A549 (cell line): ENCODE results near the gene PLD6. TPM values are rescaled to one million over a fixed set of nuclear protein-coding genes. Genes with fewer than 3 reads are reported as not detected.

ENCODE experiments used
- ATAC-seq, 2 experiments: fragments of 200-7000 bp in 1 of 2; fragments of >200 bp in 1 of 2; cut with Nextera tagmentation in 1 of 2; cut with Tn5 transposase in 1 of 2; 3 replicates each; pipeline versions ENCODE4 v1.8.0 to v1.9.1; 2018 to 2020; ENCODE audit warnings: mild to moderate bottlenecking in 1 of 2, moderate library complexity in 1 of 2
- CTCF ChIA-PET: fragments of 300-600 bp; sonication (Branson Sonifier 250); formaldehyde crosslinking; extraction: SDS; loops from one replicate; lab custom pipeline; 2021; ENCODE audit warnings: antibody characterized with exemption, inconsistent platforms; lab: Yijun Ruan, JAX
- POLR2A ChIA-PET: fragments of 350-600 bp; formaldehyde crosslinking; extraction: SDS; loops from one replicate; lab custom pipeline; 2021; ENCODE audit warnings: antibody characterized with exemption, inconsistent platforms; lab: Yijun Ruan, JAX
- DNase-seq, 2 experiments: peaks; one replicate each; pipeline versions ENCODE4 v3.0.0 to v3.0.0-alpha.2; 2011 to 2016; ENCODE audit warnings: low read depth in 1 of 2, low spot score in 1 of 2
- FAIRE-seq: peaks from 2 replicates; lab custom pipeline; 2011; peaks lifted over from hg19 to GRCh38; lab: Jason Lieb, UNC
- H3K27ac ChIP-seq, 2 experiments: fragments of >200 bp; sonication (Bioruptor Twin); formaldehyde crosslinking; 3 replicates each; pipeline ENCODE4 v1.5.1; 2016 to 2017
- H3K4me1 ChIP-seq: fragments of >200 bp; sonication (Bioruptor Twin); formaldehyde crosslinking; 3 replicates; pipeline ENCODE4 v1.6.1; 2016
- H3K4me2 ChIP-seq: fragments of >200 bp; sonication (Bioruptor Twin); formaldehyde crosslinking; 3 replicates; pipeline ENCODE4 v1.6.1; 2016
- H3K4me3 ChIP-seq: fragments of >200 bp; sonication (Bioruptor Twin); formaldehyde crosslinking; 3 replicates; pipeline ENCODE4 v1.5.1; 2016
- H3K9me3 ChIP-seq: fragments of >200 bp; sonication (Bioruptor Twin); formaldehyde crosslinking; 3 replicates; pipeline ENCODE4 v1.6.1; 2016
- ATOH8 ChIP-seq: fragments of 250-450 bp; sonication (Bioruptor Pico); IDR thresholded peaks from 2 replicates; pipeline ENCODE4 v1.5.0; 2020; ENCODE audit warnings: low read depth, mild to moderate bottlenecking, moderate library complexity
- CHD2 ChIP-seq: fragments of 150-350 bp; IDR thresholded peaks from 2 replicates; pipeline ENCODE4 v1.6.1; 2014; ENCODE audit warnings: low read length; ENCODE audit not compliant: partially characterized antibody
- CTCF ChIP-seq: fragments of >200 bp; sonication (Bioruptor Twin); formaldehyde crosslinking; IDR thresholded peaks from 3 replicates; pipeline ENCODE4 v1.5.1; 2016
- E2F6 ChIP-seq: IDR thresholded peaks from 2 replicates; pipeline ENCODE4 v1.6.1; 2012; ENCODE audit warnings: low read depth, borderline replicate concordance
- EP300 ChIP-seq, 2 experiments: fragments of >200 bp; sonication (Bioruptor Twin); formaldehyde crosslinking; IDR thresholded peaks; 2 replicates in 1 of 2; 3 replicates in 1 of 2; pipeline ENCODE4 v1.6.1; 2016 to 2017
- FOSL2 ChIP-seq, 2 experiments: fragments of 450-650 bp in 1 of 2; fragments of >200 bp in 1 of 2; sonication (Bioruptor Twin) in 1 of 2; formaldehyde crosslinking; IDR thresholded peaks; 2 replicates each; pipeline versions ENCODE4 v1.5.0 to v1.6.1; 2016 to 2020; ENCODE audit warnings: mild to moderate bottlenecking in 1 of 2, moderate library complexity in 1 of 2
- HES2 ChIP-seq: fragments of >200 bp; sonication (Bioruptor Twin); formaldehyde crosslinking; IDR thresholded peaks from 2 replicates; pipeline ENCODE4 v1.6.1; 2016
- HEYL ChIP-seq: fragments of 250-450 bp; sonication (Bioruptor Pico); IDR thresholded peaks from 2 replicates; pipeline ENCODE4 v1.8.0; 2021; ENCODE audit warnings: mild to moderate bottlenecking, moderate library complexity
- HOXB5 ChIP-seq: fragments of 250-450 bp; sonication (Bioruptor Pico); IDR thresholded peaks from 2 replicates; pipeline ENCODE4 v1.5.0; 2020; ENCODE audit warnings: mild to moderate bottlenecking, moderate library complexity
- JUN ChIP-seq, 2 experiments: fragments of >200 bp; sonication (Bioruptor Twin); formaldehyde crosslinking; IDR thresholded peaks; 2 replicates in 1 of 2; 3 replicates in 1 of 2; pipeline ENCODE4 v1.6.1; 2016 to 2017
- JUNB ChIP-seq: fragments of >200 bp; sonication (Bioruptor Twin); formaldehyde crosslinking; IDR thresholded peaks from 2 replicates; pipeline ENCODE4 v1.6.1; 2016
- KDM5A ChIP-seq: fragments of 200-600 bp; sonication (generic); IDR thresholded peaks from 2 replicates; pipeline ENCODE4 v1.6.1; 2016; ENCODE audit warnings: antibody characterized with exemption, mild to moderate bottlenecking
- PHF8 ChIP-seq: fragments of 200-600 bp; sonication (generic); IDR thresholded peaks from 2 replicates; pipeline ENCODE4 v1.6.1; 2016; ENCODE audit warnings: low read depth, mild to moderate bottlenecking, antibody characterized with exemption, moderate library complexity, borderline replicate concordance
- RAD21 ChIP-seq, 2 experiments: fragments of >200 bp in 1 of 2; sonication (Bioruptor Twin) in 1 of 2; formaldehyde crosslinking in 1 of 2; IDR thresholded peaks in 1 of 2; conservative IDR thresholded peaks in 1 of 2; 2 replicates in 1 of 2; 3 replicates in 1 of 2; pipeline ENCODE4 v1.6.1; 2012 to 2018; ENCODE audit warnings: inconsistent platforms in 1 of 2
- RCOR1 ChIP-seq: fragments of 150-350 bp; IDR thresholded peaks from 2 replicates; pipeline ENCODE4 v1.6.1; 2014; ENCODE audit warnings: antibody characterized with exemption, low read length, low read depth
- ZC3H11A ChIP-seq: fragments of 450-650 bp; IDR thresholded peaks from 2 replicates; pipeline ENCODE4 v1.6.1; 2014; ENCODE audit warnings: antibody characterized with exemption, mild to moderate bottlenecking
- ZSCAN20 ChIP-seq: fragments of 250-450 bp; sonication (Bioruptor Pico); IDR thresholded peaks from 2 replicates; pipeline ENCODE4 v1.8.0; 2022; ENCODE audit warnings: mild to moderate bottlenecking, moderate library complexity
- WGBS: methylation state at CpG from one replicate; pipeline ENCODE4 v1.1.6; 2017; ENCODE audit errors: missing lambda C conversion rate; 5-methylcytosine and 5-hydroxymethylcytosine counted together
- polyA plus RNA-seq, 4 experiments: library from polyadenylated mRNA; depleted of rRNA in 3 of 4; stranded (reverse); fragments of >200 nt; fragmentation: RNase III in 1 of 4; extraction: RNeasy Plus Mini Kit Qiagen cat#74134 plus additional on column Dnase treatment in 1 of 4; gene quantifications; 2 replicates in 3 of 4; 3 replicates in 1 of 4; pipeline ENCODE4 v1.2.3, GENCODE V29; 2011 to 2017
- TF ChIP-seq, protein P1 (sequence below): fragments of >200 bp; sonication (Bioruptor Twin); formaldehyde crosslinking; IDR thresholded peaks from 3 replicates; pipeline ENCODE4 v1.6.1; 2016

The PLD6 gene
- polyA plus RNA-seq, 2 of the 4 experiments (the other 2 are of a cell fraction): 5.6 to 5.7 TPM

DNA sequence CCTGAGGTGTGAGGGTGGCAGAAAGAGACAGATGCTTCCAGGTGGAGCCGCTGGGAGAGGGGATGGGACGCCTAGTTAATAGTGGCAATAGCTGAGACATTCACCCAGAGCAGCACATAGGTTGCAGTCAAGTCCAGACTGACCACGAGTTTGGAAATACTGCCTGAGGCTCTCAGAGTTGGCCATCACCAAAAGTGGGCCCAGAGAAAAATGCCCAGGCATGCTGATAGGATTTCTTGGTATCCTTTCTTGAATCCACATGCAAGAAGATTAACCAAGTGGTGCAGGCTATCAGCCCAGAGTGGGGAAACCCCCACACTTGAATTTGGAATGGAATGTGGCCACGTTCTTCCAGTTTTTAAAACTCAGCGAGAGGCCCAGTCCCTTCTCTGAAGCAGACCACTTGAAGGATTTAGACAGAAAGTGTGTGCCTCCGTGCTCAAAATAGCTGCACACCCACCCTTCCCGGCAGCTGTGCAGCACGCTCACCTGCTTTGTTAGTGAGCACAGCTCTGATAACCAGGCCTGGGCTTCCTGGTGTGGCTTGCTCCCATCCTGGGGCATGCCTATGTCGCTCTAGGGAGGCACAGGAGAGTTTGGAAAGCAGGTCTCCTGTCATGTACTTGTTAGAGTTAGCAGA is 35.7 kb downstream of the PLD6 start:
- 89% methylated on average over 9 of the region's 9 CpGs for WGBS
- POLR2A ChIA-PET: no interaction called here
- DNase-seq (no peak), FAIRE-seq (no peak), ATAC-seq (no peak)
- Histone ChIP-seq H3K4me3 (no peak overlapping the region), H3K4me2 (no peak overlapping the region), H3K27ac (no peak overlapping the region; a peak in 2 of 6 replicates), H3K9me3 (no peaks in the 10 kb centered on the region), H3K4me1 (no peaks in the 10 kb centered on the region)
- TF ChIP-seq, protein P1, sequence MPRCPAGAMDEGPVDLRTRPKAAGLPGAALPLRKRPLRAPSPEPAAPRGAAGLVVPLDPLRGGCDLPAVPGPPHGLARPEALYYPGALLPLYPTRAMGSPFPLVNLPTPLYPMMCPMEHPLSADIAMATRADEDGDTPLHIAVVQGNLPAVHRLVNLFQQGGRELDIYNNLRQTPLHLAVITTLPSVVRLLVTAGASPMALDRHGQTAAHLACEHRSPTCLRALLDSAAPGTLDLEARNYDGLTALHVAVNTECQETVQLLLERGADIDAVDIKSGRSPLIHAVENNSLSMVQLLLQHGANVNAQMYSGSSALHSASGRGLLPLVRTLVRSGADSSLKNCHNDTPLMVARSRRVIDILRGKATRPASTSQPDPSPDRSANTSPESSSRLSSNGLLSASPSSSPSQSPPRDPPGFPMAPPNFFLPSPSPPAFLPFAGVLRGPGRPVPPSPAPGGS: no peak
- no peak for TF ChIP-seq EP300 (IDR thresholded peaks at IDR 0.05)
- TF ChIP-seq ZSCAN20: no peak
- TF ChIP-seq CTCF: no peak
- no peak for TF ChIP-seq CHD2
- TF ChIP-seq RCOR1: no peak
- TF ChIP-seq PHF8: no peak
- no peak for TF ChIP-seq E2F6
- TF ChIP-seq RAD21 (conservative IDR thresholded peaks at IDR 0.05 in 1 of 2, IDR thresholded peaks at IDR 0.05 in 1 of 2): no peak
- no peak for TF ChIP-seq ZC3H11A
- TF ChIP-seq HOXB5 (CRISPR knock-in tag): no peak
- TF ChIP-seq FOSL2 (IDR thresholded peaks at IDR 0.05): no peak
- TF ChIP-seq FOSL2 (CRISPR knock-in tag; IDR thresholded peaks at IDR 0.05): no peak
- no peak for TF ChIP-seq JUNB
- TF ChIP-seq HEYL (CRISPR knock-in tag): no peak
- CTCF ChIA-PET: interaction anchor here (0.8 to 2.3 kb wide), 4 partner anchors 11 to 147 kb away, joined by 3 to 7 read pairs (median 4); no protein-coding TSS in a partner anchor

DNA sequence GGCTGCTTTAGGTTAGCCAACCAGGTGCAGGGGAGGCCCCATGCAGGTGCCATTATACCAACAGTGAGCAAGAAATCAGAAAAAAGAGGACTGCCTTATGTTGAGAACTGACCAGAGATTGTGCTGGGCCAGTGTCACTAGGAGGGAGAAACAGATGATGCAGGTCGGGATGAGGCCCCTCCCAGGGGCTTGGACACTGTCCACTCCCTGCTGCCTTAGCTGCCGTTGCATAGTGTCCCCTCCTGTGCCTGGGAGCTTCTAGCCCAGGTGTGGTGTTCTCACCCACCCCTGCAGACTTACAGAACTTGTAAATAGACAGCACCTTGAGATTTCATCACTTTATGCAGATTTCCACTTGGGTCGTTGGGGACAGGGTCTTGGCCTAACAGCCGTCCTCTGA is 36.7 kb downstream of the PLD6 start:
- FAIRE-seq: no peak
- WGBS: 89% methylated on average over 4 of the region's 4 CpGs
- H3K4me3 ChIP-seq: no peak overlapping the region
- H3K4me2 ChIP-seq: no peak overlapping the region
- TF ChIP-seq ATOH8 (CRISPR knock-in tag) (no peak), HES2 (no peak), KDM5A (no peak), JUNB (no peak), JUN (IDR thresholded peaks at IDR 0.05) (no peak)
- H3K27ac ChIP-seq: no peak overlapping the region
- ChIA-PET POLR2A (no interaction called here), CTCF (interaction anchor here (1.7 to 3.2 kb wide), 2 partner anchors 15 to 27 kb away, joined by 5 to 25 read pairs; no protein-coding TSS in a partner anchor)
- no peaks in the 10 kb centered on the region for H3K9me3 ChIP-seq
- no peaks in the 10 kb centered on the region for H3K4me1 ChIP-seq
- no peak for ATAC-seq
- no peak for DNase-seq
